Activated CD8-positive, alpha-beta memory T cell treated with anti-CD3 and anti-CD28 coated beads, Interleukin-2, amount 10 ng/mL, durations not matched to agents 7 days and 5 days (primary cell): ENCODE results near the gene ICAM1. TPM values are rescaled to one million over a fixed set of nuclear protein-coding genes. Genes with fewer than 3 reads are reported as not detected.
A peak's percentile ranks its signal among the peaks of the same experiment; 100 is the strongest.
"Not testable (repeated sequence)": the region's sequence is repeated elsewhere in the genome, so short reads cannot be mapped to it uniquely, and the experiment has no call there.

ENCODE experiments used
- ATAC-seq: fragments of 150-1000 bp; cut with Tn5 transposase; one replicate; pipeline ENCODE4 v1.10.0; 2021; ENCODE audit warnings: moderate library complexity
- CTCF ChIA-PET: fragments of 350-600 bp; sonication (Branson Sonifier 250); formaldehyde crosslinking; loops from one replicate; lab custom pipeline; 2021; ENCODE audit warnings: antibody characterized with exemption; lab: Charles Lee
- DNase-seq: peaks from one replicate; pipeline ENCODE4 v3.0.0-alpha.2; 2020
- H3K27ac Mint-ChIP-seq: one replicate; pipeline ENCODE4 v1.8.0; 2021; ENCODE audit warnings: mild to moderate bottlenecking, mixed read lengths
- H3K27me3 Mint-ChIP-seq: one replicate; pipeline ENCODE4 v1.8.0; 2021; ENCODE audit warnings: mixed read lengths
- H3K36me3 Mint-ChIP-seq: one replicate; pipeline ENCODE4 v1.8.0; 2021; ENCODE audit warnings: mild to moderate bottlenecking, mixed read lengths
- H3K4me1 Mint-ChIP-seq: one replicate; pipeline ENCODE4 v1.8.0; 2021; ENCODE audit warnings: mixed read lengths
- H3K4me3 Mint-ChIP-seq: one replicate; pipeline ENCODE4 v1.8.0; 2021; ENCODE audit warnings: mild to moderate bottlenecking, moderate library complexity, mixed read lengths
- H3K9me3 Mint-ChIP-seq: one replicate; pipeline ENCODE4 v1.8.0; 2022; ENCODE audit warnings: low read depth, mixed read lengths
- total RNA-seq, 2 experiments: library from RNA; stranded (reverse); gene quantifications; one replicate each; pipeline ENCODE4 v1.2.3, GENCODE V29; 2021

ICAM1 gene
- total RNA-seq, 2 experiments from 2014 or later: 17.7 to 31.5 TPM

DNA sequence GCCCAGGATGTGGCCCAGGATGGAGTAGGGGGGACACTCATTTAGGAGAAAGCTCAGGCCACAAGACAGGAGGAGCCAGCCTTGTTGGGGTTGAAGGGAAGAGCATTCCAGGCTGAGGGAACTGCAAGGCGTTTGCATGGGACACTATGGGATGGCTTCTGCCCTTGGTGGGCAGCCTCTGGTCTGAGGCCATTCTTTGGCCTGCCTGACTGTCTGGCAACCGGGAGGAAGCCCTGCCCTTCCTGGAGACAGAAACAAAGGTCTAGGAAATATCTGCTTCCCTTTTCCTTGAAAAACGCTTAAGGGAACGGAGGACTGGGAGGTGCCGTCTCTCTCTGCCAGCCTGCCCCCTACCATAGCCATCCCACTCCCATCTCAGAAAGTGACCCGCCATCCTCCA lies 2.8 kb upstream of the ICAM1 start:
- DNase-seq: no peak
- no peak overlapping the region for H3K27ac Mint-ChIP-seq
- peaks cover 4% of the 10 kb centered on the region for H3K36me3 Mint-ChIP-seq
- CTCF ChIA-PET: interaction anchor here (0.6 to 7.5 kb wide), 9 partner anchors 10 to 124 kb away, joined by 3 to 320 read pairs (median 27); partner anchors contain the start of genes MRPL4 and TYK2
- H3K4me1 Mint-ChIP-seq: peaks cover 27% of the 10 kb centered on the region
- no peaks in the 10 kb centered on the region for H3K27me3 Mint-ChIP-seq
- H3K9me3 Mint-ChIP-seq: no peaks in the 10 kb centered on the region
- no peak overlapping the region for H3K4me3 Mint-ChIP-seq
- no peak for ATAC-seq

DNA sequence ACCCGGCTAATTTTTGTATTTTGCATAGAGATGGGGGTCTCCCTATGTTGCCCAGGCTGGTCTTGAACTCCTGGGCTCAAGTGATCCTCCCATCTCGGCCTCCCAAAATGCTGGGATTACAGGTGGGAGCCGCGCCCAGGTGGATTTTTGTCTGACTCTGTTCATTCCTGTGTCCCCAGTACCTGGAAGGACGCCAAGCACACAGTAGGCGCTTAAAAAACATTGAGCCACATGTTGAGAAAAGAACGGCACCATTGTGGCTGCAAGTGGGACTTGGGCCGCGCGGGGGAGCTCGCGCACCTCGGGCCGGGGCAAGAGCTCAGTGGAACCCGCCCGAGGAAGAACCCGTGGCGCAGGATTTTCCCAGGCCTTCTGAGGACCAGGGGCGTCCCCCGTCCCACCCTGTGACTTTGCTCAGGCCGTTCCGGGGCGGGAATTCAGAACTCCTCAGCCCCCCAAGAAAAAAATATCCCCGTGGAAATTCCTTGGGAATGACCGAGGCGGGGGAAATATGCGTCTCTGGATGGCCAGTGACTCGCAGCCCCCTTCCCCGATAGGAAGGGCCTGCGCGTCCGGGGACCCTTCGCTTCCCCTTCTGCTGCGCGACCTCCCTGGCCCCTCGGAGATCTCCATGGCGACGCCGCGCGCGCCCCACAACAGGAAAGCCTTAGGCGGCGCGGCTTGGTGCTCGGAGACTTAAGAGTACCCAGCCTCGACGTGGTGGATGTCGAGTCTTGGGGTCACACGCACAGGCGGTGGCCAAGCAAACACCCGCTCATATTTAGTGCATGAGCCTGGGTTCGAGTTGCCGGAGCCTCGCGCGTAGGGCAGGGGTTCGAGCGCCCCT lies 1.4 kb upstream of the ICAM1 start:
- H3K36me3 Mint-ChIP-seq: peaks cover 8% of the 10 kb centered on the region
- peak overlapping the region; percentile 89 for H3K27ac Mint-ChIP-seq
- DNase-seq: peak; percentile 93
- H3K4me3 Mint-ChIP-seq: peak overlapping the region; percentile 81
- H3K9me3 Mint-ChIP-seq: no peaks in the 10 kb centered on the region
- no peaks in the 10 kb centered on the region for H3K27me3 Mint-ChIP-seq
- ATAC-seq: peak; percentile 68
- CTCF ChIA-PET: interaction anchor here (0.7 to 7.5 kb wide), 33 partner anchors 10 to 339 kb away, joined by 3 to 320 read pairs (median 5); partner anchors contain the start of genes CDC37, ICAM4, ICAM5 and KRI1
- peaks cover 32% of the 10 kb centered on the region for H3K4me1 Mint-ChIP-seq

DNA sequence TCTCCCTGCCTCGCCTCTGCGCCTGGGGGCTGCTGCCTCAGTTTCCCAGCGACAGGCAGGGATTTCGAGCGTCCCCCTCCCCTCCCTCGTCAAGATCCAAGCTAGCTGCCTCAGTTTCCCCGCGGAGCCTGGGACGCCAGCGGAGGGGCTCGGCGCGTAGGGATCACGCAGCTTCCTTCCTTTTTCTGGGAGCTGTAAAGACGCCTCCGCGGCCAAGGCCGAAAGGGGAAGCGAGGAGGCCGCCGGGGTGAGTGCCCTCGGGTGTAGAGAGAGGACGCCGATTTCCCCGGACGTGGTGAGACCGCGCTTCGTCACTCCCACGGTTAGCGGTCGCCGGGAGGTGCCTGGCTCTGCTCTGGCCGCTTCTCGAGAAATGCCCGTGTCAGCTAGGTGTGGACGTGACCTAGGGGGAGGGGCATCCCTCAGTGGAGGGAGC lies 722 bp upstream of the ICAM1 start:
- DNase-seq: peak; percentile 93
- Mint-ChIP-seq H3K27me3 (no peaks in the 10 kb centered on the region), H3K36me3 (peaks cover 15% of the 10 kb centered on the region), H3K4me1 (peaks cover 36% of the 10 kb centered on the region), H3K9me3 (no peaks in the 10 kb centered on the region), H3K27ac (peak overlapping the region; percentile 89), H3K4me3 (peak overlapping the region; percentile 81)
- peak; percentile 60 for ATAC-seq
- CTCF ChIA-PET: interaction anchor here (0.7 to 7.5 kb wide), 27 partner anchors 9 to 340 kb away, joined by 3 to 320 read pairs (median 8); partner anchors contain the start of genes CDC37, ICAM4, ICAM5 and MRPL4

DNA sequence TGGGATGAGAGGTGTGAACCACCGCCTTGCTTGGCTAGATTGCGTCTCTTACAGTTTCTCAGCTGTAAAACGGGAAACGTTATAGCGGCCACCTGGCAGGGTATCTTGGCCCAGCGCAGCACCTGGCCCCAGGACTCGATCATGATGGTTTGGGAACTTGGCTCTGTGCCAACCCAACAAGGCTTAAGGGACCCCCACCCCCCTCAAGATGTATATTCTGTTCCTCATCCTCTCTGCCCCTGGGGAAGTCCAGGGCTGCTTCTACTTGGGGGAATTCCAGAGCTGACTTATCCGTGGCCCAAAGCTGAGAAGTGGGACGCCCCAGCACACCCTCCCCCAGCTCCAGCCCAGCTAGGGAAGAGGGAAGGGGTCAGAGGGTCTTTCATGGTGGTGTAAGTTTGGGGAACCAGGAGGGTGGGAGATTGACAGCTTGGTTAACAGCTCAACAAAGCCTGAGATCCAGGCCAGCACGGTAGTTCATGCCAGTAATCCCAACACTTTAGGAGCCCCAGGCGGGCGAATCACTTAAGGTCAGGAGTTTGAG lies 695 bp downstream of the ICAM1 start:
- no peaks in the 10 kb centered on the region for H3K27me3 Mint-ChIP-seq
- DNase-seq (peak; percentile 57), ATAC-seq (peak; percentile 4)
- H3K9me3 Mint-ChIP-seq: no peaks in the 10 kb centered on the region
- H3K27ac Mint-ChIP-seq: peak overlapping the region; percentile 89
- H3K4me3 Mint-ChIP-seq: peak overlapping the region; percentile 81
- CTCF ChIA-PET: interaction anchor here (0.7 to 7.5 kb wide), 25 partner anchors 8 to 341 kb away, joined by 3 to 320 read pairs (median 8); partner anchors contain the start of genes CDC37, ICAM4, ICAM5 and MRPL4
- peaks cover 18% of the 10 kb centered on the region for H3K36me3 Mint-ChIP-seq
- H3K4me1 Mint-ChIP-seq: peaks cover 39% of the 10 kb centered on the region

DNA sequence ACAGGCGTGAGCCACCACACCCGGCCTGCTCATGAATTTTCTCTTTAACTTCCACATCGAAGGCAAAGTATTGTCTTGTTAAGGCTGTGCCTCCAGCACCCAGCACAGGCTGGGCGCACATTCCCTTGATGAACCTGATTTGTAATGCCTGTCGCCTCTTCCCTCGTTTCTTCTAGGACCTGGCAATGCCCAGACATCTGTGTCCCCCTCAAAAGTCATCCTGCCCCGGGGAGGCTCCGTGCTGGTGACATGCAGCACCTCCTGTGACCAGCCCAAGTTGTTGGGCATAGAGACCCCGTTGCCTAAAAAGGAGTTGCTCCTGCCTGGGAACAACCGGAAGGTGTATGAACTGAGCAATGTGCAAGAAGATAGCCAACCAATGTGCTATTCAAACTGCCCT lies 3.7 kb downstream of the ICAM1 start:
- Mint-ChIP-seq H3K9me3 (no peaks in the 10 kb centered on the region), H3K4me1 (peaks cover 51% of the 10 kb centered on the region), H3K36me3 (peaks cover 30% of the 10 kb centered on the region), H3K27ac (peak overlapping the region; percentile 14), H3K4me3 (no peak overlapping the region), H3K27me3 (no peaks in the 10 kb centered on the region)
- CTCF ChIA-PET: interaction anchor here (1.1 to 2.3 kb wide), 4 partner anchors 14 to 59 kb away, joined by 3 to 9 read pairs (median 4); partner anchors contain the start of genes ICAM5 and RAVER1
- ATAC-seq: no peak
- DNase-seq: no peak

DNA sequence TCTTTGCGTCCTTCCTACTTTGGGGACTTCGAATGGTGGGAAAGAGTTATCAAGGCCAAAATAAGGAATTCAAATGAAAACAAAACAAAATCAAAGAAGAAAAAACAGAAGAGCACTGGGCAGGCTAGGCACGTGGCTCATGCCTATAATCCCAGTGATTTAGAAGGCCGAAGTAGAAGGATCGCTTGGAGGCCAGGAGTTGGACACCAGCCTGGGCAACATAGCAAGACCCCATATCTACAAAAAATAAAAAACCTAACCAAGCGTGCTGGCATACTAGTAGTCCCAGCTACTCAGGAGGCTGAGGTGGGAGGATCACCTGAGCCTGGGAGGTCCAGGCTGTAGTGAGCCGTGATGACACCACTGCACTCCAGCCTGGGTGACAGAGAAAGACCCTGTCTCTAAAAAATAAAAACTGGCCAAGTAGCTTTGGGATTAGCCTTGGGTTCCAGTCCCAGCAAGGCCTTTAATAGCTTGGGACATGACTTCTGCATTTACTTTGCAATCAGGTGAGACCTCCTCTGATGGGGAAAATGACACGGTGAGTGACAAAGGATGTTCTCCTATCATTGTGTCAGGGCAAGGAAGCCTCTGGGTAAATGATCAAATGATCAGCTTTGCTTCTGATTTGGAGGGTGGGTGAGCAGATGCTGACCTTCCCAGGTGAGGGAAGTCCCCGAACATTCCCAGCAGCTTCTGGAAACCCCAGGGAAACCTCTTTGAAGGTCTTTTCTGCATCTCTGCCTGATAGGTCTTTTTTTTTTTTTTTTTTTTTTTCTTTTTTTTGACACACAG lies 7.1 kb downstream of the ICAM1 start:
- no peaks in the 10 kb centered on the region for H3K27me3 Mint-ChIP-seq
- no peaks in the 10 kb centered on the region for H3K9me3 Mint-ChIP-seq
- H3K27ac Mint-ChIP-seq: peak overlapping the region; percentile 47
- no peak for ATAC-seq
- peaks cover 40% of the 10 kb centered on the region for H3K36me3 Mint-ChIP-seq
- no peak overlapping the region for H3K4me3 Mint-ChIP-seq
- CTCF ChIA-PET: interaction anchor here (0.9 to 3.4 kb wide), 6 partner anchors 8 to 113 kb away, joined by 3 to 55 read pairs (median 3); partner anchors contain the start of gene ICAM1
- peaks cover 43% of the 10 kb centered on the region for H3K4me1 Mint-ChIP-seq
- DNase-seq: no peak

DNA sequence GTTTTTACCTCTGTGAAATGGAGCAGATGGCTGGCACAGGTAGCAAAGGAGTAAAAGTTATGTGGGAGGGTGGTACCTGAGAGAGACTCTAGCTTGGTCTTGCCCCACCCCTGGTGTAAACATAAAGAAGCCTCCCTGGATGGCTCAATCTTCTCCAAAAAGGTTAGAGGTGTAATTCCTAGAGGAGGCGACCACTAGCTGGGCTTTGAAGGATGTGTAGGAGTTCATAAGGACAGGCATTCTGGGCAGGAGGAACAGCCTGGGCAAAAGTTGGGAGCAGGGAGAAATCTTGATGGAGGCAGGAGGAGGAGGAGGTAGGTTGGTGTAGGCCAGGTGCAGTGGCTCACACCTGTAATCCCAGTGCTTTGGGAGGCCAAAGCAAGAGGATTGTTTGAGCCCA lies 8.0 kb downstream of the ICAM1 start:
- DNase-seq: no peak
- ATAC-seq: no peak
- no peaks in the 10 kb centered on the region for H3K27me3 Mint-ChIP-seq
- H3K4me1 Mint-ChIP-seq: peaks cover 41% of the 10 kb centered on the region
- no peaks in the 10 kb centered on the region for H3K9me3 Mint-ChIP-seq
- H3K4me3 Mint-ChIP-seq: no peak overlapping the region
- H3K27ac Mint-ChIP-seq: peak overlapping the region; percentile 67
- CTCF ChIA-PET: interaction anchor here (0.9 to 3.4 kb wide), 6 partner anchors 9 to 112 kb away, joined by 3 to 55 read pairs (median 4); partner anchors contain the start of genes ICAM1 and ICAM5
- peaks cover 44% of the 10 kb centered on the region for H3K36me3 Mint-ChIP-seq

DNA sequence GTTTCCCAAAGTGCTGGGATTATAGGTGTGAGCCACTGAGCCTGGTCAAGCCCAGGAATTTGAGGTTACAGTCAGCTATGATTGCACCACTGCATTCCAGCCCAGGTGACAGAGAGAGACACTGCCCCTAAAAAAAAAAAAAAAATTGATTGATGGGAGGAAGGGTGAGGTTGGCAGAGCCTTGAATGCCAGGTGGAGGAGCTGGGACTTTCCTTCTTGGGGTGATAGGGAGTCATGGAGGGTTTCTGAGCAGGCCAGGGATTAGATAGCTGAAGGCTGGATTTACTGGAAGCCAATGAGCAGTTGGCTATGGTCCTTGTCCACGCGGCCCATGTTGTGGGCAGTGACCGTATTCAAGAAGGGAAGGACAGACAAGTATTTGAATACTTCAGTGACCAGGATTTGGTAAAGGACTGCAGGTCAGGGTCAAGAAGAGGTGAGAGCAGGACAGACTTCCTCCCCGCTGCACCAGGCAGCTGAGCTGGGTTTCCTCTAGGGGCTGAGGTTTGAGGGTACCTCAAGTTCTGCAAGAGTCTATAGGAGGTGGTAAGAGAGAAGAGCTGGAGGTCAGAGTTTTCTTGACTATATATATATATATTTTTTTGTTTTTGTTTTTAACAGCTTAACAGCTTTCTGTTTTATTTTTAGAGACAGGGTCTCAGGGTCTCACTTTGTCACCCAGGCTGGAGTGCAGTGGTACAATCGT lies 9.0 kb downstream of the ICAM1 start:
- DNase-seq (peak; percentile 60), ATAC-seq (peak; percentile 75)
- peak overlapping the region; percentile 75 for H3K27ac Mint-ChIP-seq
- H3K4me1 Mint-ChIP-seq: peaks cover 34% of the 10 kb centered on the region
- no peaks in the 10 kb centered on the region for H3K9me3 Mint-ChIP-seq
- CTCF ChIA-PET: interaction anchor here (0.7 to 3.4 kb wide), 15 partner anchors 10 to 148 kb away, joined by 3 to 55 read pairs (median 4); partner anchors contain the start of genes ICAM1 and ICAM5
- peaks cover 47% of the 10 kb centered on the region for H3K36me3 Mint-ChIP-seq
- H3K27me3 Mint-ChIP-seq: no peaks in the 10 kb centered on the region
- peak overlapping the region; percentile 40 for H3K4me3 Mint-ChIP-seq

DNA sequence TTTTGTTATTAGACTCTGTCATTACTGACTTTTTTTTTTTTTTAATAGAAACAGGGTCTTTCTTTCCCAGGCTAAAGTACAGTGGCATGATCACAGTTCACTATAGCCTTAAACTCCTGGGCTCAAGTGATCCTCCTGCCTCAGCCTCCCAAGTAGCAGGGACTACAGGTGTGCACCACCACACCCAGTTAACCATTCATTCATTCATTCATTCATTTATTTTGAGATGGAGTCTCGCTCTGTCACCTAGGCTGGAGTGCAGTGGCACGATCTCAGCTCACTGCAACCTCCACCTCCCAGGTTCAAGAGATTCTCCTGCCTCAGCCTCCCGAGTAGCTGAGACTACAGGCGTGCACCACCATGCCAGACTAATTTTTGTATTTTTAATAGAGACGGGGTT lies 11.1 kb downstream of the ICAM1 start:
- not testable (repeated sequence) for H3K27ac Mint-ChIP-seq, H3K4me3 Mint-ChIP-seq, H3K27me3 Mint-ChIP-seq, ATAC-seq, DNase-seq, H3K9me3 Mint-ChIP-seq
- Mint-ChIP-seq H3K4me1 (peaks cover 50% of the 10 kb centered on the region), H3K36me3 (peaks cover 55% of the 10 kb centered on the region)
- CTCF ChIA-PET: interaction anchor here (0.9 kb wide), 1 partner anchor 107 kb away, joined by 3 read pairs; no protein-coding TSS in a partner anchor

DNA sequence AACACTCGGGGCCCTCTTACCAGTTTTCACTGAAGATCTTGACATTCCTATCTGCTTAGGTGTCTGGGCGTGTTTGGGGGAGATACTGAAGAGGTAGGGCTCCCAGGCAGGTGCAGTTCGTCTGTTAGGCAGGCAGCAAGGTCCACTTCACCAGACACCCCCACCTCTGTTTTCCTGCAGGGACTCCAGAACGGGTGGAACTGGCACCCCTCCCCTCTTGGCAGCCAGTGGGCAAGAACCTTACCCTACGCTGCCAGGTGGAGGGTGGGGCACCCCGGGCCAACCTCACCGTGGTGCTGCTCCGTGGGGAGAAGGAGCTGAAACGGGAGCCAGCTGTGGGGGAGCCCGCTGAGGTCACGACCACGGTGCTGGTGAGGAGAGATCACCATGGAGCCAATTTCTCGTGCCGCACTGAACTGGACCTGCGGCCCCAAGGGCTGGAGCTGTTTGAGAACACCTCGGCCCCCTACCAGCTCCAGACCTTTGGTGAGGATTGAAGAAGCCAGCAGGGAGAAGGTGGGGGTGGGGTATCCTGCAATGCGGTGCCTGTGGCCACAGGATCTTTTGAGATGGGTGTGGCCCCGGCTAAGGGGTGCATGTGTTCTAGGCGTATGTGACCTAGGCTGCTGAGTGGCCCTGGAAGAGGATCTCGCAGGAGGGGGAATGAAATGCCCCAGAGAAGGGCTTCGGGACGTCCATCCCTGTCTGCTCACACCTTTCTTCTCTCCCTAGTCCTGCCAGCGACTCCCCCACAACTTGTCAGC lies 12.6 kb downstream of the ICAM1 start:
- H3K4me3 Mint-ChIP-seq: no peak overlapping the region
- CTCF ChIA-PET: interaction anchor here (0.9 to 4.6 kb wide), 3 partner anchors 12 to 105 kb away, joined by 3 to 20 read pairs (median 9); partner anchors contain the start of gene ICAM1
- peaks cover 11% of the 10 kb centered on the region for H3K27me3 Mint-ChIP-seq
- peaks cover 55% of the 10 kb centered on the region for H3K4me1 Mint-ChIP-seq
- peaks cover 50% of the 10 kb centered on the region for H3K36me3 Mint-ChIP-seq
- DNase-seq: no peak
- no peak for ATAC-seq
- no peaks in the 10 kb centered on the region for H3K9me3 Mint-ChIP-seq
- no peak overlapping the region for H3K27ac Mint-ChIP-seq

DNA sequence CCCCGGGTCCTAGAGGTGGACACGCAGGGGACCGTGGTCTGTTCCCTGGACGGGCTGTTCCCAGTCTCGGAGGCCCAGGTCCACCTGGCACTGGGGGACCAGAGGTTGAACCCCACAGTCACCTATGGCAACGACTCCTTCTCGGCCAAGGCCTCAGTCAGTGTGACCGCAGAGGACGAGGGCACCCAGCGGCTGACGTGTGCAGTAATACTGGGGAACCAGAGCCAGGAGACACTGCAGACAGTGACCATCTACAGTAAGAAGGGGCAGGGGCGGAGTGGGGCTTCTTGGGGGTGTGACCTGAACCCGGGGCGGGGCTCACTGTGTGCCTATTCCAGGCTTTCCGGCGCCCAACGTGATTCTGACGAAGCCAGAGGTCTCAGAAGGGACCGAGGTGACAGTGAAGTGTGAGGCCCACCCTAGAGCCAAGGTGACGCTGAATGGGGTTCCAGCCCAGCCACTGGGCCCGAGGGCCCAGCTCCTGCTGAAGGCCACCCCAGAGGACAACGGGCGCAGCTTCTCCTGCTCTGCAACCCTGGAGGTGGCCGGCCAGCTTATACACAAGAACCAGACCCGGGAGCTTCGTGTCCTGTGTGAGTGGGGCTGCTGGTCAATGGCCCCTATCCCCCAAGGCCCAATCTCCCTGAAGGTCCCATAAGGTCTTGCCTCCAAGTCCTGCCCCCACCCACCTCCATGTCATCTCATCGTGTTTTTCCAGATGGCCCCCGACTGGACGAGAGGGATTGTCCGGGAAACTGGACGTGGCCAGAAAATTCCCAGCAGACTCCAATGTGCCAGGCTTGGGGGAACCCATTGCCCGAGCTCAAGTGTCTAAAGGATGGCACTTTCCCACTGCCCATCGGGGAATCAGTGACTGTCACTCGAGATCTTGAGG lies 13.4 kb downstream of the ICAM1 start:
- H3K27ac Mint-ChIP-seq: no peak overlapping the region
- peaks cover 19% of the 10 kb centered on the region for H3K27me3 Mint-ChIP-seq
- peaks cover 59% of the 10 kb centered on the region for H3K4me1 Mint-ChIP-seq
- CTCF ChIA-PET: interaction anchor here (1.4 to 10.1 kb wide), 3 partner anchors 14 to 105 kb away, joined by 5 to 116 read pairs (median 20); partner anchors contain the start of gene ICAM1
- no peak overlapping the region for H3K4me3 Mint-ChIP-seq
- H3K36me3 Mint-ChIP-seq: peaks cover 45% of the 10 kb centered on the region
- no peaks in the 10 kb centered on the region for H3K9me3 Mint-ChIP-seq
- DNase-seq (no peak), ATAC-seq (no peak)
